K562 (cell line): ENCODE results near the gene LRIT3. TPM values are rescaled to one million over a fixed set of nuclear protein-coding genes. Genes with fewer than 3 reads are reported as not detected.
A peak's percentile ranks its signal among the peaks of the same experiment; 100 is the strongest.

Experiments
- ETS2 ChIP-seq: IDR thresholded peaks from 2 replicates; pipeline ENCODE4 v1.6.1; 2016; ENCODE audit warnings: borderline replicate concordance, missing genetic modification characterization, mild to moderate bottlenecking, moderate library complexity, missing compliant biosample characterization; ENCODE audit not compliant: poor library complexity, severe bottlenecking
- FOS ChIP-seq: IDR thresholded peaks from 3 replicates; pipeline ENCODE4 v1.6.1; 2011; ENCODE audit not compliant: insufficient read length; ENCODE audit errors: extremely low read depth
- HDAC2 ChIP-seq: fragments of 450-650 bp; IDR thresholded peaks from 2 replicates; pipeline ENCODE4 v1.6.1; 2016; ENCODE audit warnings: mild to moderate bottlenecking
- HDAC8 ChIP-seq: fragments of 450-650 bp; IDR thresholded peaks from 2 replicates; pipeline ENCODE4 v1.6.1; 2016; ENCODE audit warnings: mild to moderate bottlenecking, missing genetic modification characterization, moderate library complexity, missing compliant biosample characterization
- LEF1 ChIP-seq: fragments of 450-650 bp; IDR thresholded peaks from 2 replicates; pipeline ENCODE4 v1.6.1; 2016; ENCODE audit warnings: mild to moderate bottlenecking
- MEIS2 ChIP-seq: fragments of 450-650 bp; IDR thresholded peaks from 2 replicates; pipeline ENCODE4 v1.6.1; 2014; ENCODE audit warnings: mild to moderate bottlenecking; ENCODE audit not compliant: partially characterized antibody
- MXI1 ChIP-seq: IDR thresholded peaks from 2 replicates; pipeline ENCODE4 v1.6.1; 2011; ENCODE audit warnings: low read depth, mild to moderate bottlenecking, improper control_type of control experiment, low read length
- POLR2G ChIP-seq: fragments of 200-400 bp; formaldehyde crosslinking; IDR thresholded peaks from 2 replicates; pipeline ENCODE4 v1.6.1; 2017; ENCODE audit warnings: low read depth, mild to moderate bottlenecking, antibody characterized with exemption, low read length, moderate library complexity
- PTBP1 ChIP-seq: fragments of 200-400 bp; formaldehyde crosslinking; IDR thresholded peaks from 2 replicates; pipeline ENCODE4 v1.6.1; 2017; ENCODE audit warnings: low read depth, low read length
- RNF2 ChIP-seq: sonication (generic); IDR thresholded peaks from 2 replicates; pipeline ENCODE4 v1.6.1; 2016
- RNF219 ChIP-seq: fragments of 250-450 bp; sonication (Bioruptor Pico); IDR thresholded peaks from 2 replicates; pipeline ENCODE4 v1.5.0; 2022; ENCODE audit warnings: mild to moderate bottlenecking
- TRIM24 ChIP-seq, 2 experiments: fragments of 450-650 bp; IDR thresholded peaks; 2 replicates each; pipeline ENCODE4 v1.6.1; 2016
- ZBTB17 ChIP-seq: fragments of 450-650 bp; formaldehyde crosslinking; IDR thresholded peaks from 2 replicates; pipeline ENCODE4 v1.4.0; 2020; ENCODE audit warnings: mild to moderate bottlenecking
- ZFP30 ChIP-seq: fragments of 250-450 bp; sonication (Bioruptor Pico); IDR thresholded peaks from 2 replicates; pipeline ENCODE4 v1.8.0; 2022; ENCODE audit warnings: moderate library complexity, mild to moderate bottlenecking, inconsistent platforms, borderline replicate concordance
- ZNF239 ChIP-seq: fragments of 250-450 bp; sonication (Bioruptor Pico); IDR thresholded peaks from 2 replicates; pipeline ENCODE4 v1.4.0; 2020; ENCODE audit warnings: mild to moderate bottlenecking
- ZNF347 ChIP-seq: fragments of 450-650 bp; formaldehyde crosslinking; IDR thresholded peaks from 2 replicates; pipeline ENCODE4 v1.4.0; 2020; ENCODE audit warnings: low read depth, mild to moderate bottlenecking, moderate library complexity
- ZNF583 ChIP-seq: fragments of 250-450 bp; sonication (Bioruptor Pico); IDR thresholded peaks from 2 replicates; pipeline ENCODE4 v1.4.0; 2020
- ZNF764 ChIP-seq: fragments of 250-450 bp; sonication (Bioruptor Pico); IDR thresholded peaks from 2 replicates; pipeline ENCODE4 v1.4.0; 2020; ENCODE audit warnings: low read depth, mild to moderate bottlenecking, moderate library complexity
- polyA plus RNA-seq, 8 experiments: library from polyadenylated mRNA; depleted of rRNA in 4 of 8; stranded (reverse) in 5 of 8; unstranded in 3 of 8; fragments of >200 nt; fragmentation: Nextera tagmentation in 2 of 8; fragmentation: Illumina TruSeq in 1 of 8; extraction: Ambion mirVana in 2 of 8; extraction: Trizol in 1 of 8; gene quantifications; 2 replicates each; pipeline versions ENCODE4 v1.2.1 to v1.2.3, GENCODE V29; 2011 to 2014; ENCODE audit warnings: inconsistent platforms in 1 of 8, missing spikeins in 1 of 8
- total RNA-seq, 7 experiments: library from RNA; depleted of rRNA in 6 of 7; stranded (reverse); fragments of >200 nt in 6 of 7; fragmentation: Illumina TruSeq in 2 of 7; extraction: Trizol in 2 of 7; gene quantifications; 2 replicates each; pipeline versions ENCODE4 v1.2.1 to v1.2.3, GENCODE V29; 2011 to 2021; ENCODE audit warnings: low replicate concordance in 1 of 7
- TF ChIP-seq, protein P1 (sequence below): sonication (generic); formaldehyde crosslinking; IDR thresholded peaks from 2 replicates; pipeline ENCODE4 v1.8.0; 2023; ENCODE audit warnings: mild to moderate bottlenecking, missing genetic modification reagents
- TF ChIP-seq, protein P2 (sequence below): fragments of 450-650 bp; formaldehyde crosslinking; IDR thresholded peaks from 2 replicates; pipeline ENCODE4 v1.4.0; 2020; ENCODE audit warnings: mild to moderate bottlenecking, moderate library complexity
- TF ChIP-seq, protein P3 (sequence below): sonication (generic); formaldehyde crosslinking; IDR thresholded peaks from 2 replicates; pipeline ENCODE4 v1.5.0; 2020; ENCODE audit warnings: missing genetic modification reagents

Gene LRIT3
- total and polyA plus RNA-seq, 9 of the 15 experiments (the other 6 are each of a cell fraction or from before 2014, with no cell fraction given), result 0.04 to 0.10 (median 0.04) TPM; not detected in 4

GRCh38 chr4:109873791-109874514, 26.0 kb downstream of the LRIT3 start (continued):
- TF ChIP-seq MEIS2 (peak; percentile 92), ZFP30 (no peak), ZNF764 (CRISPR knock-in tag) (no peak), HDAC2 (peak; percentile 34; the same call in 1 of the 2 replicates), RNF219 (CRISPR knock-in tag) (no peak), ZNF239 (CRISPR knock-in tag) (peak; percentile 35; the same call in 1 of the 2 replicates), HDAC8 (tag) (peak; percentile 90), LEF1 (no peak), ZBTB17 (CRISPR knock-in tag) (0 out of 2 replicates have a peak, but pooled peaks have one; percentile 11), RNF2 (peak; percentile 32; the same call in 1 of the 2 replicates), FOS (no peak), ETS2 (no peak), POLR2G (no peak), TRIM24 (IDR thresholded peaks at IDR 0.05) (peak; percentile 55 to 84; a peak in 2 of 4 replicates), MXI1 (no peak), ZNF583 (CRISPR knock-in tag) (peak; percentile 8; the same call in 1 of the 2 replicates), ZNF347 (CRISPR knock-in tag) (no peak), PTBP1 (no peak)
- TF ChIP-seq, protein P1, sequence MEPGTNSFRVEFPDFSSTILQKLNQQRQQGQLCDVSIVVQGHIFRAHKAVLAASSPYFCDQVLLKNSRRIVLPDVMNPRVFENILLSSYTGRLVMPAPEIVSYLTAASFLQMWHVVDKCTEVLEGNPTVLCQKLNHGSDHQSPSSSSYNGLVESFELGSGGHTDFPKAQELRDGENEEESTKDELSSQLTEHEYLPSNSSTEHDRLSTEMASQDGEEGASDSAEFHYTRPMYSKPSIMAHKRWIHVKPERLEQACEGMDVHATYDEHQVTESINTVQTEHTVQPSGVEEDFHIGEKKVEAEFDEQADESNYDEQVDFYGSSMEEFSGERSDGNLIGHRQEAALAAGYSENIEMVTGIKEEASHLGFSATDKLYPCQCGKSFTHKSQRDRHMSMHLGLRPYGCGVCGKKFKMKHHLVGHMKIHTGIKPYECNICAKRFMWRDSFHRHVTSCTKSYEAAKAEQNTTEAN (CRISPR knock-in tag), result no peak
- TF ChIP-seq, protein P2, sequence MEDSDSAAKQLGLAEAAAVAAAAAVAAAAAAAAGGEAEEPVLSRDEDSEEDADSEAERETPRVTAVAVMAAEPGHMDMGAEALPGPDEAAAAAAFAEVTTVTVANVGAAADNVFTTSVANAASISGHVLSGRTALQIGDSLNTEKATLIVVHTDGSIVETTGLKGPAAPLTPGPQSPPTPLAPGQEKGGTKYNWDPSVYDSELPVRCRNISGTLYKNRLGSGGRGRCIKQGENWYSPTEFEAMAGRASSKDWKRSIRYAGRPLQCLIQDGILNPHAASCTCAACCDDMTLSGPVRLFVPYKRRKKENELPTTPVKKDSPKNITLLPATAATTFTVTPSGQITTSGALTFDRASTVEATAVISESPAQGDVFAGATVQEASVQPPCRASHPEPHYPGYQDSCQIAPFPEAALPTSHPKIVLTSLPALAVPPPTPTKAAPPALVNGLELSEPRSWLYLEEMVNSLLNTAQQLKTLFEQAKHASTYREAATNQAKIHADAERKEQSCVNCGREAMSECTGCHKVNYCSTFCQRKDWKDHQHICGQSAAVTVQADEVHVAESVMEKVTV (CRISPR knock-in tag), result 0 out of 2 replicates have a peak, but pooled peaks have one; percentile 34
- TF ChIP-seq, protein P3, sequence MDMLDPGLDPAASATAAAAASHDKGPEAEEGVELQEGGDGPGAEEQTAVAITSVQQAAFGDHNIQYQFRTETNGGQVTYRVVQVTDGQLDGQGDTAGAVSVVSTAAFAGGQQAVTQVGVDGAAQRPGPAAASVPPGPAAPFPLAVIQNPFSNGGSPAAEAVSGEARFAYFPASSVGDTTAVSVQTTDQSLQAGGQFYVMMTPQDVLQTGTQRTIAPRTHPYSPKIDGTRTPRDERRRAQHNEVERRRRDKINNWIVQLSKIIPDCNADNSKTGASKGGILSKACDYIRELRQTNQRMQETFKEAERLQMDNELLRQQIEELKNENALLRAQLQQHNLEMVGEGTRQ (CRISPR knock-in tag), result no peak
